IMR-90 (cell line): ENCODE data around the gene FBXL16. TPM values are rescaled to one million over a fixed set of nuclear protein-coding genes. Genes with fewer than 3 reads are reported as not detected.

Source experiments
- ATAC-seq: fragments of 200-7000 bp; cut with Tn5 transposase; 2 replicates; pipeline ENCODE4 v1.9.1; 2020; ENCODE audit warnings: low read depth, mild to moderate bottlenecking, moderate library complexity
- BruUV-seq: library from RNA; stranded (reverse); fragments of 400-500 nt; replicated peaks from 2 replicates; lab custom pipeline; 2021; lab: Mats Ljungman, UMichigan
- CTCF ChIA-PET: fragments of 300-600 bp; formaldehyde crosslinking; extraction: SDS; loops from one replicate; lab custom pipeline; 2021; ENCODE audit warnings: antibody characterized with exemption; lab: Yijun Ruan, JAX
- POLR2A ChIA-PET: fragments of 300-600 bp; sonication (Branson Sonifier 250); formaldehyde crosslinking; loops from one replicate; lab custom pipeline; 2022; ENCODE audit warnings: antibody characterized with exemption; ENCODE audit not compliant: unreplicated experiment; lab: Charles Lee
- DNase-seq: peaks from one replicate; pipeline ENCODE4 v3.0.0; 2013
- H2AFZ ChIP-seq: replicated peaks from 2 replicates; pipeline ENCODE3; 2013; ENCODE audit warnings: low read length, mild to moderate bottlenecking; ENCODE audit not compliant: poor library complexity
- H2AK5ac ChIP-seq: 2 replicates; pipeline ENCODE4 v1.6.1; 2013; ENCODE audit warnings: low read depth, low read length, inconsistent platforms
- H2AK9ac ChIP-seq: replicated peaks from 2 replicates; pipeline ENCODE3; 2013; ENCODE audit warnings: mild to moderate bottlenecking, low read depth, low read length, moderate library complexity; ENCODE audit not compliant: poor library complexity
- H2BK120ac ChIP-seq: 2 replicates; pipeline ENCODE4 v1.6.1; 2013; ENCODE audit warnings: low read depth, low read length, inconsistent platforms
- H2BK15ac ChIP-seq: 3 replicates; pipeline ENCODE4 v1.6.1; 2013; ENCODE audit warnings: low read depth, low read length, inconsistent platforms
- H2BK20ac ChIP-seq: 2 replicates; pipeline ENCODE4 v1.6.1; 2013; ENCODE audit warnings: low read depth, mild to moderate bottlenecking, inconsistent platforms, low read length, moderate library complexity
- H2BK5ac ChIP-seq: 2 replicates; pipeline ENCODE4 v1.6.1; 2013; ENCODE audit warnings: mild to moderate bottlenecking, low read depth, low read length, inconsistent platforms; ENCODE audit not compliant: poor library complexity, severe bottlenecking
- H3K14ac ChIP-seq: replicated peaks from 2 replicates; pipeline ENCODE4 v1.6.1; 2013; ENCODE audit warnings: low read depth, low read length, inconsistent platforms
- H3K18ac ChIP-seq: 2 replicates; pipeline ENCODE4 v1.6.1; 2013; ENCODE audit warnings: low read depth, low read length, control low read depth
- H3K23ac ChIP-seq: 2 replicates; pipeline ENCODE4 v1.6.1; 2013; ENCODE audit warnings: low read depth, low read length, inconsistent platforms
- H3K27ac ChIP-seq: 2 replicates; pipeline ENCODE4 v1.5.1; 2013; ENCODE audit warnings: mild to moderate bottlenecking, control low read depth, low read length; ENCODE audit not compliant: insufficient read depth
- H3K27me3 ChIP-seq: 2 replicates; pipeline ENCODE4 v1.6.1; 2013; ENCODE audit warnings: low read length; ENCODE audit not compliant: control insufficient read depth, insufficient read depth
- H3K36me3 ChIP-seq: 2 replicates; pipeline ENCODE4 v1.6.1; 2013; ENCODE audit warnings: low read length, mixed read lengths; ENCODE audit not compliant: control insufficient read depth, insufficient read depth
- H3K4ac ChIP-seq: 2 replicates; pipeline ENCODE4 v1.6.1; 2013; ENCODE audit warnings: low read depth, low read length, inconsistent platforms
- H3K4me1 ChIP-seq: 2 replicates; pipeline ENCODE4 v1.6.1; 2013; ENCODE audit warnings: low read length, mixed read lengths; ENCODE audit not compliant: control insufficient read depth, insufficient read depth
- H3K4me2 ChIP-seq: 2 replicates; pipeline ENCODE4 v1.6.1; 2013; ENCODE audit warnings: low read depth, mild to moderate bottlenecking, control low read depth, low read length, moderate library complexity
- H3K4me3 ChIP-seq: 2 replicates; pipeline ENCODE4 v1.5.1; 2013; ENCODE audit warnings: low read depth, mild to moderate bottlenecking, control low read depth, low read length, moderate library complexity; ENCODE audit not compliant: insufficient read depth
- H3K56ac ChIP-seq: 2 replicates; pipeline ENCODE4 v1.6.1; 2013; ENCODE audit warnings: low read length, inconsistent platforms; ENCODE audit not compliant: insufficient read depth; ENCODE audit errors: extremely low read depth
- H3K79me1 ChIP-seq, 2 experiments: 2 replicates each; pipeline ENCODE4 v1.6.1; 2013; ENCODE audit warnings: low read length in 2 of 2, inconsistent platforms in 1 of 2, low read depth in 1 of 2
- H3K9ac ChIP-seq: 2 replicates; pipeline ENCODE4 v1.6.1; 2013; ENCODE audit warnings: low read depth, low read length, control low read depth
- H3K9me1 ChIP-seq: 2 replicates; pipeline ENCODE4 v1.6.1; 2013; ENCODE audit warnings: low read length, inconsistent platforms; ENCODE audit not compliant: insufficient read depth
- H3K9me3 ChIP-seq: 2 replicates; pipeline ENCODE4 v1.6.1; 2013; ENCODE audit warnings: low read length; ENCODE audit not compliant: control insufficient read depth, insufficient read depth
- H4K20me1 ChIP-seq: 2 replicates; pipeline ENCODE4 v1.6.1; 2013; ENCODE audit warnings: low read length, inconsistent platforms; ENCODE audit not compliant: insufficient read depth
- H4K5ac ChIP-seq: 2 replicates; pipeline ENCODE4 v1.6.1; 2013; ENCODE audit warnings: mild to moderate bottlenecking, low read depth, low read length, control low read depth
- H4K8ac ChIP-seq, 2 experiments: 2 replicates each; pipeline ENCODE4 v1.6.1; 2013; ENCODE audit warnings: low read depth in 2 of 2, low read length in 2 of 2, control low read depth in 1 of 2, inconsistent platforms in 1 of 2
- H4K91ac ChIP-seq: 2 replicates; pipeline ENCODE4 v1.6.1; 2013; ENCODE audit warnings: low read depth, low read length, inconsistent platforms; ENCODE audit not compliant: insufficient read depth
- BHLHE40 ChIP-seq: fragments of 150-350 bp; IDR thresholded peaks from 2 replicates; pipeline ENCODE4 v1.6.1; 2016; ENCODE audit warnings: mild to moderate bottlenecking, low read depth, low read length
- CEBPB ChIP-seq: IDR thresholded peaks from 2 replicates; pipeline ENCODE4 v1.6.1; 2012; ENCODE audit warnings: low read depth, low read length, improper control_type of control experiment
- CHD1 ChIP-seq: IDR thresholded peaks from 2 replicates; pipeline ENCODE4 v1.6.1; 2012; ENCODE audit warnings: low read depth, low read length, improper control_type of control experiment
- CTCF ChIP-seq: conservative IDR thresholded peaks from 2 replicates; pipeline ENCODE4 v1.5.1; 2012; ENCODE audit warnings: mild to moderate bottlenecking, low read depth, low read length, improper control_type of control experiment
- ELK1 ChIP-seq: fragments of 150-350 bp; IDR thresholded peaks from 2 replicates; pipeline ENCODE4 v1.6.1; 2016; ENCODE audit warnings: low read depth, mild to moderate bottlenecking, low read length, moderate library complexity, borderline replicate concordance
- FOS ChIP-seq: fragments of 150-350 bp; IDR thresholded peaks from 2 replicates; pipeline ENCODE4 v1.6.1; 2016; ENCODE audit warnings: low read depth, low read length
- MAFK ChIP-seq: IDR thresholded peaks from 2 replicates; pipeline ENCODE4 v1.6.1; 2012; ENCODE audit warnings: low read depth, low read length, improper control_type of control experiment
- MAZ ChIP-seq: IDR thresholded peaks from 2 replicates; pipeline ENCODE4 v1.6.1; 2012; ENCODE audit warnings: low read depth, mild to moderate bottlenecking, low read length, improper control_type of control experiment, moderate library complexity, borderline replicate concordance
- MXI1 ChIP-seq: IDR thresholded peaks from 2 replicates; pipeline ENCODE4 v1.6.1; 2012; ENCODE audit warnings: low read depth, mild to moderate bottlenecking, low read length, moderate library complexity, borderline replicate concordance
- POLR2A ChIP-seq: IDR thresholded peaks from 2 replicates; pipeline ENCODE4 v1.6.1; 2012; ENCODE audit warnings: mild to moderate bottlenecking, low read depth, low read length
- RAD21 ChIP-seq: IDR thresholded peaks from 2 replicates; pipeline ENCODE4 v1.6.1; 2012; ENCODE audit warnings: low read length, improper control_type of control experiment
- RCOR1 ChIP-seq: IDR thresholded peaks from 2 replicates; pipeline ENCODE4 v1.6.1; 2012; ENCODE audit warnings: mild to moderate bottlenecking, low read length, improper control_type of control experiment; ENCODE audit not compliant: insufficient replicate concordance
- RFX5 ChIP-seq: IDR thresholded peaks from 2 replicates; pipeline ENCODE4 v1.8.0; 2012; ENCODE audit warnings: low read depth, mild to moderate bottlenecking, low read length, moderate library complexity
- WGBS, 2 experiments: methylation state at CpG; one replicate each; pipeline versions ENCODE4 v1.1.5 to v1.1.7; 2013; ENCODE audit warnings: missing lambda C conversion rate in 2 of 2; ENCODE audit not compliant: insufficient read length in 1 of 2; ENCODE audit errors: extremely low coverage in 2 of 2; 5-methylcytosine and 5-hydroxymethylcytosine counted together
- dilution Hi-C: fragments of 300-500 bp; cut with HindIII; formaldehyde crosslinking; loops from one replicate; pipeline ENCODE4 v1.14.3; 2018; ENCODE audit warnings: low sequenced_read_pairs; ENCODE audit not compliant: unreplicated experiment
- in situ Hi-C: fragments of 300-500 bp; cut with MboI; formaldehyde crosslinking; loops from 3 replicates; pipeline ENCODE4 v1.14.3; 2019; ENCODE audit warnings: low sequenced_read_pairs, inconsistent platforms, mixed read lengths
- intact Hi-C: fragments of 100-400 bp; cut with micrococcal nuclease; formaldehyde crosslinking; loops from 2 replicates; pipeline ENCODE4 v1.10.0; 2022
- polyA plus RNA-seq, 3 experiments: library from polyadenylated mRNA; depleted of rRNA; stranded (reverse); fragments of >200 nt; gene quantifications; 2 replicates each; pipeline ENCODE4 v1.2.3, GENCODE V29; 2012; ENCODE audit warnings: low replicate concordance in 1 of 3
- total RNA-seq: library from RNA; depleted of rRNA; stranded (reverse); fragments of >200 nt; gene quantifications from 2 replicates; pipeline ENCODE4 v1.2.3, GENCODE V29; 2012

Gene FBXL16
- total and polyA plus RNA-seq, 2 of the 4 experiments (the other 2 are of a cell fraction): 0.18 to 2.2 TPM

DNA sequence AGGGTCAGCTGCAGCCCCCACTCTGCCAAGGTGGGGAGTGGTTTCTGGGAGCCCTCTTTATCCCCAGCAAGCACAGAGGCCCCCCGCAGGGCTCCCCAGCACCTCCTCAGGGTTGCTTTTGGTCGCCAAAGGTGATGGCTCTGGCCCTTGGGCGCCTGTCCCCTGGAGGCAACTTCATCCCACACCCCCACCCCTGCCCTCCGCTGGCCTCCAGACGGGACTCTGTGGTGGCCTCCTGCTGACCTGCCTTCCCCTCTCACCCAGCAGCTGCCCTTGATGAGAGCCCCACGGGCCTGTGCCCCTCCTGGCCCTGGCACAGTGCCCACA, 45.5 kb downstream of the FBXL16 start:
- H3K9me3 ChIP-seq: no peaks in the 10 kb centered on the region
- POLR2A ChIA-PET: no interaction called here

More for the DNA sequence above, 45.5 kb downstream of the FBXL16 start:
- Histone ChIP-seq H3K9ac (no peak overlapping the region), H2BK20ac (no peak overlapping the region), H4K8ac (no peak overlapping the region), H3K79me1 (no peaks in the 10 kb centered on the region), H2AK9ac (peak overlapping the region; percentile 28), H2AFZ (no peak overlapping the region), H3K27ac (no peak overlapping the region), H4K20me1 (no peaks in the 10 kb centered on the region), H2AK5ac (no peak overlapping the region), H3K4me2 (no peak overlapping the region), H3K56ac (no peak overlapping the region), H2BK5ac (no peak overlapping the region), H3K23ac (no peak overlapping the region), H3K4me1 (peaks cover 5% of the 10 kb centered on the region), H3K18ac (no peak overlapping the region), H2BK15ac (no peak overlapping the region), H4K5ac (no peak overlapping the region), H3K14ac (no peak overlapping the region), H3K4ac (no peak overlapping the region), H3K27me3 (no peaks in the 10 kb centered on the region), H3K4me3 (no peak overlapping the region), H3K36me3 (peaks cover 4% of the 10 kb centered on the region), H3K9me1 (no peaks in the 10 kb centered on the region), H4K91ac (no peak overlapping the region), H2BK120ac (no peak overlapping the region)
- dilution Hi-C loops: no loop called here
- TF ChIP-seq RFX5 (no peak), MAZ (no peak), FOS (no peak), CTCF (no peak), RAD21 (no peak), MXI1 (no peak), MAFK (no peak), CHD1 (no peak), POLR2A (no peak), RCOR1 (no peak), ELK1 (no peak), CEBPB (no peak), BHLHE40 (no peak)
- no TSS peak for BruUV-seq
- DNase-seq (no peak), ATAC-seq (no peak)
- in situ Hi-C loops: no loop called here
- CTCF ChIA-PET: interaction anchor here (0.7 kb wide), 1 partner anchor 12 kb away, joined by 3 read pairs; no protein-coding TSS in a partner anchor
- intact Hi-C loops: loop anchor here (2.0 kb wide), 1 partner anchor 81 kb away; no protein-coding TSS in a partner anchor
- 48% methylated on average over 2 of the region's 6 CpGs; no CpG with 5 or more reads in 1 of the 2 experiments for WGBS, 2 experiments
